ENCODE measurements around the gene OR10G3.

The OR10G3 gene

DNA sequence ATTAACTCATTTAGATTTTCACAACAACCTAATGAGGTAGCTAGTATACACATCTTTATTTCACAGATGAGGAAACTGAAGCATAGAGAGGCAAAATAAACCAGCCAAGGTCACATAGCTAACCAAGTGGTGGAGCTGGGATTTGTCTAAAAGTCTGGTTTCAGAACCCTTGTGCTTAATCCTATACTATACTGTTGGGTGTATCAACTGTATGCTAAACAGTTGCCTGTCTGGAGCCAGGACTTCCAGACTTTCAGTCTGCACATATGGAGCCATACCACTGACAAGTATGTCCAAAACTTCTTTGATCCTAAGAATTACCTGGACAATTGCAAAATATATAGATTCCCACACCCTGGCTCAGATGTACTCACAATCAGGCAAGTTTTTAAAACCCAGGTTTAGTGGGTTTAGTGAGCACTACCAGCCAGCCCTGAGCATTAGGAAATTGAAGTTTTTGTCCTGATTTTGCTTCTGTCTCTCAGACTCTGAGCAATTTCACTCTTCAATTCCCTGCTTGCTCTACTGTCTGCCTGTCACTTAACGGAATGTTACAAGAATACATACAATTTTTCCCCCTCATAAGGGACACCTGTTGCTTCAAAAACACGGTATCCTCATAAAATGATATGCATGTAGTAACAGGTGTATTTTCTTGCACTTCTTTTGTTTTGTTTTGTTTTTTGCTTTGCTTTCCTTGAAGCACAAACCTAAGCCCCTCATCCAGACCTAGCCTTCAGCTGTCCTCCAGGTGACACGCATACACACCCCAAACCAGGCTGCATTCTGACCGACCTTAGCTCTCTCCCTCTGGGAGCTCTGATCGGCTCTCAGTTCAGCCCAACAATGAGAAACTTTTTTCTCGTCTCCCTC lies 44.1 kb downstream of the OR10G3 start:
- no peak for DNase-seq (ENCODE audit: low spot score)

DNA sequence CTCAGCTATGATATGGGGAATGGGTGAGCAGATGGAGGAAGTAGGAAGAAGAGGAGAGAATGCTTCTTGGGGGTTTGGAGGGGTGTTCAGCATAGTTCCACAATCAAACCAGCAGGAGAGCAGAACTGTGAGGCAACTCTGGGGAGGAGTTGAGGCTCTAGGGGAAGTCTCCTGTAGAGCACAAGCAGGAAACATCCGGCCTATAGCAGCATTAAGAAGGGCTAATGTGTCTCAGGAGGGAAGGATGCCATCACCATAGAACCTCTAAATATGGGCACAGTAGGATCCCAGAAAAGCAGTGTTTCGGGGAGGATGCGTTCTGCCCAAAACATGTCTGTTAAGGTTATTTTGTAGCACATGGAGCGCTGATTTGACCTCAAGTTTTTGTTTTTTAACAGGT lies 45.3 kb downstream of the OR10G3 start:
- no peak for DNase-seq (ENCODE audit: low spot score)

DNA sequence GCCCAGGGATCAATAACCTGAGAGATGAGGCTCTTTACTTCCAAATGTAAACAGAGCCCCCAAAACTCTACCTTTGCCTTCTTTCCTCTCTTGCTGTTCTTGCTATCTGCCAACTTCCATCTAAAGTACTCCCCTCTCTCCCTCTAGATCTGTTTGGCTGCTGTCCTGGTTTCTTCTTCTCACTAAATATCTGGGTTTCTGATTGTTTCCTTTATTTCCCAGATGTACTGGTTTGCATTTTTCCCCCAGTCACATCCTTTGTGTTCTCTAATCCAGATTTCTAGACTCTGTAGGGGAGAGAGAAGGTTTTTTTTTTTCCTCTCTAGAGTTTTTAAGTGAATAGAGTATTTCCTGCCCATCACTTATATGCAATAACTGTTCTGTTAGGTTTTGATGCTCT lies 46.6 kb downstream of the OR10G3 start:
- DNase-seq (ENCODE audit: low spot score): no peak

DNA sequence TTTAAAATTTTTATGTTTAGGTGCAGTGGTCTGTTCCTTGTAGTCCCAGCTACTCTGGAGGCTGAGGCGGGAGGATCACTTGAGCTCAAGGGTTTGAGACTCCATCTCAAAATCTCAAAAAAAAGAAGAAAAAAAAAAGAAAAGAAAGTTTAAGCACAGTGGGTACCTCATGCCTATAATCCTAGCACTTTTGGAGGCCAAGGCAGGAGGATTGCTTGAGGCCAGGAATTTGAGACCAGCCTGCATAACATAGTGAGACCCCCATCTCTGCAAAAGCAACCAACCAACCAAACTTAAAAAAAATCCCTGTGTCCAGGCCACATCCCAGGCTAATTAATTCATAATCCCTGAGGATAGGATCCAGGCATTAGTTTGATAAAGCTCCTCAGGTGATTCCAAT lies 50.4 kb downstream of the OR10G3 start:
- no peak for DNase-seq (ENCODE audit: low spot score)

DNA sequence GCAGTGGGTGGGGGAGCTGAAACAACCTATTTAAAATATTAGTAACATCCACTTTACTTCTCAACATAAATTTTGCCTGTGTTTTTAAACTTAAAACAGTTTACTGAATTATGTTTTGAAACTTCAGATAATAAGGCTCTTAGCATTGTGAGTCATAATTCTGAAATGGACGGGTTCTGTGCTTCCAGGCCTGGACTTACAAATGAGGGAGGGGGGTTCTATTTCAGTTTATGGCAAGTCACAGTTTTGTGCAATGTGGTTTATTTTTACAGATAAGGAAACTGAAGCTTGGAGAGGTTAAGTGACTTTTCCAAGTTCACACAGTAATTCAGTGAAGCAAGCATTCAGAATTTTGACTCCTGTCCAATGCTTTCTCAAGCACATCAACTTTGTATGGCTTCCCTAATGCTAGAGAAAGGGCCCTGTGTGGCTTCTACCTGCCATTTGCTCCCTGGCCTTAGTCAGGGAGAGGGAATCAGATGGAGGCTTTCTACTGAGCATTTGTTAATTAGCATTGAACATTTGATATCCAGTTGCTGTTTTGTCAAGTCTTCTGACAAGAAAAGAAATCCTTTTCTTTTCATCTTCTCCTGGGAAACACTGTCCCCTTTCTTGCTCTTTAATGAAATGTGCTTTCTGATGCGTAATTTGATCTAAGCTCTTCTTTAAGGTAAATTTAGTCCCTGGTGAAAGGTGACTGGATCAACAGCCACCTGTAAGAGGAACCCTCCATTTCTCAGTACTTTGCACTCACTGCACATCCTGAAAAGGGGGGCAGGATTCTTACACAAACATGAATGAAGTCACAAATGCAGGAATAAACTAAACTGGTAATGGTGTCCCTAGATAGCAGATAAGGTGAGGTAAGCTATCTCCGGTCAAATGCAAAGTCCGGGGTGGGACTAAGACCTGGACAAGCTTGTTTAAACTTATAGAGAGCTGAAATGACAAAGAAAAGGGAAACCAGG lies 51.2 kb downstream of the OR10G3 start:
- DNase-seq (ENCODE audit: low spot score): peak; percentile 28

DNA sequence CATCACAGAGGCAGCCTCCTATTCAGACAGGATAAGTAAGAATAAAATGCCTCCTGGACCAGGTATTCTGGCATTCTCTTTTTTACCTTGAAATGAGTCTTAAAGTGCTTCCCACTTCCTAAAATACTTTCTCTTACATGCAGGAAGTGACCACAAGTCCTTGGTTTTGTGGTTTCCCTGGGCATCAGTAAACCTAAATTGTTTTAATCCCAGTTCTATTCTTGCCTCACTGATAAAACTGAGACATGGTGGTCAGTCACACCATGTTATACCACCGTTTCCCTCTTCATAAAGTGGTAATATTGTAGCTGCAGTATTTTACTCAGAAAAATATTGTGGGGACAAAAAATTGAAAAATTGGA lies 52.6 kb downstream of the OR10G3 start:
- no peak for DNase-seq (ENCODE audit: low spot score)

DNA sequence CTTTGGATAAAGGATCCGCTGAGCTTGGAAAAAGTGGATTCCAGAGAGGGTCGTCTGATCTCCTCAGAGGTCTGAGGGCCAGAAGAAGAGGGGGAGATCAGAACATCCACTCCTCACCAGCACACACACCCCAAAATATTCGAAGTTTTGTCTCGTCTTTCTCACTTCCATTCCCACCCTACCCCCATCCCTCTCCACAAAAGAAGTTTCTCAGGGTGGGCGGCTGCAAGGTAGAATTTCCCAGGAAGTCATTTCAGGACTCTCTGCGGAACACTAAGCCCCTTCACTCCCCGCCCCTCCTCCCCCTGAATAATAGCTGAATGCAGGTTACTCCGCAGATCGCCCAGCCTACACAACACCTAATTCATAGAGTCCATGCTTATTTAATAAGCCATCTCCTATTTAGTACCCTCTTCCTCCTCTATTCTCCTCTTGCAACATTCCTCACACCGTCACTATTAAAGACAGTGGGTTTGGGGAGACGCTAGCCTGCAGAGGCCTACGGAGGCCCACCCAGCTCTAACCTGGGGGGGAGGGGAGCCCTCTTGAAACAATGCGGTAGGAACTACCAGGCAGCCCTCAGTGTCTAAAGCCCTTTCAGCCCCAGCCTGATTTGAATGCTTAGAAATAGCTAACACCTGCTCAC lies 53.1 kb downstream of the OR10G3 start:
- DNase-seq (ENCODE audit: low spot score): no peak

DNA sequence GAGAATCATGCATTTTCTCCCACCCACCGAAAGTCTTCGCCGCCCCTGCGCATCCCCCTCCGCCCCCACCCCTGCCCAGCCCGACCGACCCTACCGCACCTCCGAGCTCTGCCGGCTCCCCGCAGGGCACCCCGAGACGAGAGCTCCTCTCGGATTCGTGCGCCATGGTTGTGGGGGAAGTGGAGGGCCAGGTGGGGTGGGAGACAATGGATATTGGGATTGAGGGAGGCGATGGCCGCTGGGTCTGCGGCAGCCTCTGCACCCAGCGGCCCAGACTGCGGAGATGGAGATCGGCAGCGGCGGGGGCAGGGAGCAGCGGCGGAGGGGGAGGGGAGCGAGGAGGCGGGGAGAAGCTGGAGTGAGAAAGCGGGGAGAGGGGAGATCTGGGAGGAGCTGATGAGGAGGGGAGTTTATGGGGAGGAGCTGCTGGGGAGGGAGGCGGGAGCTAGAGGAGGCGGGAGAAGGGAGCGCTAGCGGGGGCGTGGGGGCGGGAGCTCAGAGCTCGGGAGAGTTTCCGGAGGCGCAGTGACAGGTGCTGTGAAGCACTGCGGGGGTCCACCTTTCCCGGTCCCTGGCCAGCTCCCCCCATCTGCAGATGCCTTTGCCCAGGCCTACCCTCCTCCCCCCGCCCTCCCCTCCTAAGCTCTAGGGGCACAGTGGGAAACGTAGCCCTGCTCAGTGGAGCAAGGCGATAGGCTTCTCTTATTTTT lies 53.8 kb downstream of the OR10G3 start, which contains the start of gene SALL2:
SALL2 (minus strand) TSS at position 385 of the 710 bp plus-strand sequence; CDS start at position 166, 219 bp downstream.
- DNase-seq (ENCODE audit: low spot score): peak; percentile 79

DNA sequence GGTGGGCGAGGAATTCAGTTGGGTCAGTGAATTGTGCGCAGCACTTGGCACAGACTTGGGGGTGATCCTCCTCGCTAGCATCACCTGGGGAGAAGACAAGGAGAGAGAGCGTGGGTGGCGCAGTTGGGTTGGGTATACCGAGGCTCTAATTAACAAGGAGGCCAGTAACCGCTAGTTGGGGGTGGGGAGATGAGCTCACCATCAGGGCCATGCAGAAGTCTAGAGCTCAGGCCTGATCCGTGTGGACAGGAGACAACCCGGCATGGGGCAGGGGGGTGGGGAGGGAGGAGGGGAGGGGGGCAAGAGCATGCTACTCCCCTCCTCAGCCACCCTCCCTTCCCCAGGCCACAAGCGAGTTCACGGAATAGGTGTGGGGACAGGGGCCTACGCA lies 54.3 kb downstream of the OR10G3 start:
- DNase-seq (ENCODE audit: low spot score): peak; percentile 15

DNA sequence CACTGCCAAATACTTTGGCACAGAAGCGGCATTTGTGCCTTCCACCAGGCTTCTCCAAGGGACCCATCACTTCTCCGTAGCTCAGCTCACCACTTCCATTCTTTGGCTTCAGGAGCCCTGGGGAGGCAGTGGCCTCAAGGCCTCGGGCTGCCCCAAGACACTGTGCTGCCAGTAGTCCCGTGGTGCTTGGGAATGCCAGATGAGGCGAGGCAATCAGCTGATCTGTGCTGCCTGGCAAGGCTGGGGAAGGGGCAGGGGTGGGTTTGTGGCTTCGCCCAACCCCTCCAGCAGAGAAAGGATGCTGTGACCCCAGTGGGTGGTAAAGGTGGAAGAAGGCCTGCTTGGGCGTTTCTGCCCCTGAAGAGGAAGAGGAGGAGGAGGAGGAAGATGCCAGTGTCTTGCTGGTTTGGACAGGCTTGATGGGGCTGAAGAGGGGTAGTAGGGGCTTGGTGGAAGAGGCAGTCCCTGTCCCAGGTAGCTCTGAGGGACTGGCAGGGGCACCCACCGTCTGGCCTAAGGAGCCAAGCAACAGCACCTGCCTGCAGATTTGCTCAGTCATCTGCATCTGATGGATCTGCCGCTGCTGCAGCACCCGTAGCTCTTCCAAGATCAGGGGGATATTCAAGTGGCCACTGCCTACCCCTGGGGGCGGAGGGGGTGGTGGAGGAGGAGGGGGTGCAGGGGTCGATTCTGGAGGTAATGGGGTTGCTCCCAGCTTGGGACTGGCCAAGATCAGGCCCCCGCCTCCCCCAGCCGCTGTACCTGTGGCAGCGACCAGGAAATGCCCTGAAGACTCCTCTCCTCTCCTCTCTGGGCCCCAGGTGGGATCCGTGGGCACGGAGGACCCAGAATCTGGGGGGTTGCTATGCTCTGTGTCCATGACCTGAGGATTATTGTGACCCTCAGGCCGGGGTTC lies 55.0 kb downstream of the OR10G3 start:
- DNase-seq (ENCODE audit: low spot score): no peak

DNA sequence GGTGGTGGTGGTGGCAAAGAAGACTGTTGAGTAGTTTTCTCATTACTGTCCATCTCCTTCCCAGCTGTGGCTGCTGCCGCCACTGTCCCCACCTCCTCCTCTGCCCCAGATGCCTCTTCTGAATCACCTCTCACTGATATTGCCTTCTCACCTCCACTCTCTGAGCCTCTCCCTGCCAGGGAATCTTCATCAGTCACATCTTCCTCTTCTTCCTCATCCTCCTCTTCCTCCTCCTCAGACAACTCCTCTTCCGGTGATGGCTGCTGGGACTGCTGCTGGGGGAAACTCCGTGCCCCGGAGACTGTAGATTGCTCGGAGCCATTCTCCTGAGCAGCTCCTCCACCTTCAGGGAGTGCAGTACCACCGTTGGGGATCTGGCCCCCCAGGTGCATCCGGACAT lies 56.7 kb downstream of the OR10G3 start:
- no peak for DNase-seq (ENCODE audit: low spot score)

DNA sequence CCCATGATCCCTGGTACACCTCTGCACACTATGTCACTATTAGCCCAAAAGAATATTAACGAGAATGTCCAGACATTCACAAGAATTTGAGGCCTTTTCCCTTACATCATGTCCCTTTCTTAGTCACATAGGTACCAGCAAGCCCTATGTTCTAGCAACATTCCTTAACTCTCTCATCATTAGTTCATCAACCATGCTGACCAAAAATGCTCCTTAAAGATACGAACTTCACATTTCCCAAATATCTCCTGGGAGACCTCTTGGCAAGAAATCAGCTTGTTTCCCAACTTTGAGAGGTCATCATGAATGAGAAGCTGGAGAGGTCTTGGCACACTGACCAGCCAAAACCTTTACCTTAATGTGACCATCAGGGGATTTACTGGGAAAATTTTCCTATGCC lies 58.4 kb downstream of the OR10G3 start:
- DNase-seq (ENCODE audit: low spot score): no peak

DNA sequence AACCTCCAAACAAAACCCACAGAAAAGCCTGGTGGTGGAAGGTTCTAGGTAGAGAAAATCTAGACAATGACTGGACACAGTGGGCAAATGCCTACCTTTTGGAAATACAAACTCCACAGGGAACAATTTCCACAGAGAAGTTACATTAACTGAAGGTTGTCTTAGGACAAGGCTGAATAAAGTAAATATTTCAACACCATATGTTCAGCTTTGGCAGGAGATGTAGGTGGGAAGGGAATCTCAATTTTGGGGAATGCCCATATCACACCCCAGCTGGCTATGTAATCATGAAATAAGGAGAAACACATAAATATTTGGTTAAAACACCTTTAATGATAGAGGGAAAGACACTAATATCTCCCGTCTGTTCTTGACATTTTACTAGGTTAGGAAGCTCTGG lies 59.1 kb downstream of the OR10G3 start:
- DNase-seq (ENCODE audit: low spot score): no peak

DNA sequence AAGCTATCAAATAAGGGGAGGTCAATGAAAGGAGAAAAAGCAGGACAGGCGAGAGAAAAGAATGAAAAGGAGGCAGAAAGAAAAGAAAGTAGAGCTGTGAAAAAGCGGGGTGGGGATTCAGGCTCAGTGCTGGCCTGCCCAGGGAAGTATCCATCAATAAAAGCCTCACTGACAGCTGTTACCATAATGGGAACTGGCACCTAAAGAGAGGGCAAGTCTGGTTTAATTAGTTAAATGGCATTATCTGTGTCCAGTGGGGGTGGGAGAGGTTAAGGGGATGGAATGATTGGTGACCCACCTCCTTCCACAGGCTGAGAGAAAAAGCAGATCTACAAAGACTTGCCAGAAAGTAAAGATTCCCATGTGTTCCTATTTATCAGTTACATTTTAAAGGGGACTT lies 61.2 kb downstream of the OR10G3 start:
- no peak for DNase-seq (ENCODE audit: low spot score)
